GM12891 (cell line): Measurements from ENCODE around the gene GABRP.

ENCODE experiments used
- DNase-seq: peaks from one replicate; pipeline ENCODE4 v3.0.0; 2011; ENCODE audit warnings: low spot score; ENCODE audit not compliant: insufficient read length
- FAIRE-seq: peaks from 2 replicates; lab custom pipeline; 2011; peaks lifted over from hg19 to GRCh38; lab: Jason Lieb, UNC
- PAX5 ChIP-seq: IDR thresholded peaks from 2 replicates; pipeline ENCODE4 v1.6.1; 2011; ENCODE audit warnings: low read length, moderate library complexity, mild to moderate bottlenecking; ENCODE audit not compliant: insufficient read depth, severe bottlenecking
- POLR2A ChIP-seq: IDR thresholded peaks from 2 replicates; pipeline ENCODE4 v1.6.1; 2011; ENCODE audit warnings: low read depth, low read length, control low read depth
- POLR2AphosphoS5 ChIP-seq: IDR thresholded peaks from 2 replicates; pipeline ENCODE4 v1.6.1; 2011; ENCODE audit warnings: low read depth, low read length, control low read depth
- POU2F2 ChIP-seq: IDR thresholded peaks from 2 replicates; pipeline ENCODE4 v1.6.1; 2011; ENCODE audit warnings: low read depth, mild to moderate bottlenecking, control low read depth, low read length, moderate library complexity
- SPI1 ChIP-seq: IDR thresholded peaks from 2 replicates; pipeline ENCODE4 v1.6.1; 2011; ENCODE audit warnings: low read depth, low read length, control low read depth
- TAF1 ChIP-seq: IDR thresholded peaks from 2 replicates; pipeline ENCODE4 v1.6.1; 2011; ENCODE audit warnings: low read depth, low read length, control low read depth

The GABRP gene

DNA sequence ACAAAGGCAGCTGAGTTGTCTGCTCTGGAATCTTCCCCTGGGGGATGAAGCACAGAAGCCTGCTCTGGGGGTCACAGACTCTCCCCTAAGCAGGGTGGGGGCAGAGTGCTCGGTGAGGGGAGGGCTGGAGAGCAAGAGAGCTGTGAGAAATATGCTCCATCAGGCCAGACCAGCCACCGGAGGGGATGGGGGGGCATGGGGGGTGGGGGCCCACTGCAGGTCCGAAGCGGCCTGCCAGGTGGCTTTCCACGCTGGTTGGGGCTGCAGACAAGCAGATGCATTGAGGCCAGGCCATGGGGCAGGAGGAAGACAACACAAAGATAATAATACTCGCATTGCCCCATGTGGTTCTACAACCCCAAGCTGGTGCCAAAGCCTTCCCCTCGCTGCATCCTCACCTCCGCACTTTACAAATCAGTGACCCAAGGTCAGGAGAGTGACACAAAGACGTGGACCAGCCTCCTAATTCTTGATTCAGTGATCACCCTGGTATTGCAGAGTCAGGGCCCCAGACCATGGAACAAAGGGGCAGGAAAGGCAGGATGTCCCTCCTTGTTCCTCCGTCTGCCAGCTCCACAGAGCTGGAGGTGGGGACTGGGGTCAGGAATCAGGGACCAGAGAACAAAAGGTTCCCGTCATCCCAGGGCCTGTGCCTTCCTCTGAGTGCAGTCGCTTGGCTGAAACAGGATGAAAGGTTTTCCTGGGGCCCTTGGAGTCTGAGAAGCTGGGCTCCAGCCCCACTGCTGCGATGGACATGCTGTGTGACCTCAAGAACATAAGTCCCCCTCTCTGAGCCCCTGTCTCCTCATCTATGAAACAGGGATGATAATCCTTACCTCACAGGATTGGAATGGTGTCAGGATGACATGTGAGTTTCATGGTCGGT, 37.2 kb upstream of the GABRP start:
- no peak for DNase-seq
- FAIRE-seq = no peak
- TF ChIP-seq POLR2AphosphoS5 (no peak), POLR2A (no peak), PAX5 (no peak), TAF1 (no peak), POU2F2 (no peak), SPI1 (no peak)

DNA sequence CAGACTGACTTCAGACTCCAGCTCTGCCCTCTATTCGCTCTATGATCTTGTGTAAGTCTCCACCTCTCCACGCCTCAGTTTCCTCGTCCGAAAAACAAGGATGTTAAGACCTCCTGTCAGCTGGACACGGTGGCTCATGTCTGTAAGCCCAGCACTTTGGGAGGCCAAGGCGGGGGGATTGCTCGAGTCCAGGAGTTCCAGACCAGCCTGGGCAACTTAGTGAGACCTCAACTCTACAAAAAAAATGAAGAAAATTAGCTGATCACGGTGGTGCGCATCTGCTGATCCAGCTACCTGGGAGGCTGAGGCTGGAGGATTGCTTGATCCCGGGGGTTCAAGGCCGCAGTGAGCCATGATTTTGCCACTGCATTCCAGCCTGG, 36.6 kb upstream of the GABRP start:
- FAIRE-seq (no peak), DNase-seq (no peak)
- TF ChIP-seq PAX5 = no peak
- no peak for TF ChIP-seq SPI1
- no peak for TF ChIP-seq POLR2AphosphoS5
- no peak for TF ChIP-seq POU2F2
- no peak for TF ChIP-seq TAF1
- TF ChIP-seq POLR2A = no peak

DNA sequence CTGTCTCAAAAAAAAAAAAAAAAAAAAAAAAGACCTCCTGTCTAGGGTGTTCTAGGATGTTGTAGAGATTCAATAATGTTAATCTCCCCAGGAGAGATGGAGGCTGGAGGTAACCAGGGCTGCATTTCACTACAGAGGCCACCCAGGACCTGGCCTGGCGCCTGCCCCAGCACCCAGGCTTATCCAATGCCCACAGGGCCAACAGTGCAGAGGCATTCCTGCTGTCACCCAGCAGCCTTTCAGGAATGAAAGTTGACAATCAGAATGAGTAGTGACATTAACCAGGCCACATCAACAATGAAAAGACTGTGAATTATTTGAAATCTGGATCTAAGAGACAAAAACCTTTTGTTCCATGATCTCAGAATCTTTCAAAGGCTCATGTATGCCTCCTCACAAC, 36.2 kb upstream of the GABRP start:
- DNase-seq (no peak), FAIRE-seq (no peak)
- no peak for TF ChIP-seq POU2F2
- TF ChIP-seq PAX5 = no peak
- TF ChIP-seq TAF1 = no peak
- TF ChIP-seq POLR2AphosphoS5 = no peak
- TF ChIP-seq SPI1 = no peak
- TF ChIP-seq POLR2A = no peak

DNA sequence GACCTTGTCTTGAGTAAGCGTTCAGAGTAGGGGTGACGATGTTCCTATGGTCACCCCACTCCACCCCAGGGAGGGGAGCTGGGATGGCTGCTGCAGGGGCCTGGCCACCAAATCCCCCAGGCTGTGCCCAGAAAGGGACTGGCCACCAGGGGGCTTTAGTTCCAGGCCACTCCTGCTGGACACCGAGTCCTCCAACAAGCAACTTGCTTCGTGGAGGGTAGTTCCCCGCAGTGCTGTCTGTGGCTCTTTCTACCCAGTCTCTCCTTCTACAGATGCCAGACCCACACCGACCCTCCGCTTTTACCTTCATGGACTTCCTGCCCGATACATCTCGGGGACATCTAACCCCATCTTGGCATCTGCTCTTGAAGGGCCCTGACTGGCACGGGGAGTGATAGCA, 35.7 kb upstream of the GABRP start:
- no peak for FAIRE-seq
- DNase-seq = no peak
- TF ChIP-seq POLR2AphosphoS5 (no peak), TAF1 (no peak), SPI1 (no peak), PAX5 (no peak), POLR2A (no peak), POU2F2 (no peak)

DNA sequence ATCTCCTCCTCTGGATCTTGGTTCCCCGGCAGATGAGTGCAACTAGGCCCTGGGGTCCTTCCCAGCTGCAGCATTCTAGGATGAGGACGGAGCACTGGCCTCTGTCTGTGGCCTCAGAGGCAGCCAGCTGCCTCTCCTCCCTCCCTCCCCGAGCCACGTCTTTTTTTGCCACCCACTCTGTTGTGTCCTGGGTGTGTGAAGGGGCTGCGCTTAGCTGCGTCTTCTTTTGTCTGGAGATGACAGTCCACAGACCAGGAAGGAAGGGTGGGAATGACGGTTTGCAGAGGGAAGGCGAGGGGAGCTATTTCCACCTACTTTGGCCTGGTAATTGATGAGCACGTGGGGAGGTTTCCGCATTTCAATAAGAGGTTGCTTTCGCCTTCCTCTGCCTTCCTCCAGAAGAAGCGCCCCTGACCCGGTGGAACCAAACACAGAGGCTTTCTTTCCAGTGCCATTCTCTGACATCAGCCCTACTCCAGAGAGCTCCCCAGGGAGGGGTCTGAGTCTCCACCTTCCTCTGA, 34.5 kb upstream of the GABRP start:
- no peak for FAIRE-seq
- no peak for DNase-seq

DNA sequence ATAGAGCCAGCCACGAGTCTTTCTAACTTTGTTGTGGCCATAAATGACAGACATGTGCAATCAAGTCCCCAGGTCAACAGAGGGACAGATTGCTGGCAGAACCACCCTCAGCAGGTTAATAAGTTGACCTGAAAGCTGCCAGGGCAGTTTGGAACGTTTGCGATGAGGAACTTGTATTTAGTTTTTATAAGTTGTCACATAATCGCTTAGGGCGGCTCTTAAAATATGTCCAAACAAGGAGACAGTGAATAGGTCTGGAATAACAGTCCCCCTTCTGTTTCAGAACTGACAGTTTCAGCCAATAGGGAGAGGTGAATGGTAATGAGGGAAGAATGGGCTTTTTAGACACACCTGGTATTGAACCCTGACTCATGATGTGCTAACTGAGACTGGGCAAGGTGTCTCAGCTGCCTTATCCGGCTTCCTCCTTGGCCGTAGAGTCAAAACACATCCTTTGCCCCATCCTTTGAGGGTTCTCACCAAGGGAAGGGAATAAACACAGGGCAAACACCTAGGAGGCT, 33.6 kb upstream of the GABRP start:
- DNase-seq = no peak
- FAIRE-seq = no peak
- TF ChIP-seq TAF1 (no peak), PAX5 (no peak), POLR2AphosphoS5 (no peak), POLR2A (no peak), POU2F2 (no peak), SPI1 (no peak)

More for the DNA sequence above, 34.5 kb upstream of the GABRP start:
- no peak for TF ChIP-seq POLR2AphosphoS5
- TF ChIP-seq POU2F2 = no peak
- no peak for TF ChIP-seq SPI1
- TF ChIP-seq PAX5 = no peak
- no peak for TF ChIP-seq TAF1
- no peak for TF ChIP-seq POLR2A

DNA sequence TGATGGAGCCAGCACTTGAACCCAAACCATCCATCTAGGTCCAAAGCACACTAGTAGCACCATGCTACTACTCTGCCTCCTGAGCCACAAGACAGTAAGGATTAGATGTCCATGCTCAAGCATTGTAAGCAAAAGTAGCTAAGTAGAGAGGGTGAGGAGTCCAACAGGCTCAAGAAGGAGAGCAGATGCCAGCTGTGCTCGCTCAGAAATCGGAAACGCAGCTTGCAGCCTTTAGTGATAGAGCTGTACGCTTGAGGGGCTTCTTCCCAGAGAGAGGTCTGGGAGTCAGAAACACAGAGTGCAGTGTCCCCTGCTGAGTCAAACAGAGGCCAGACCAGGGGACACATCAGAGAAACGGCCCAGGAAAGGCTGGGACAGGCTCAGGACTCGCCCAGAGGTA, 32.7 kb upstream of the GABRP start:
- FAIRE-seq (no peak), DNase-seq (no peak)
- TF ChIP-seq TAF1 (no peak), POLR2AphosphoS5 (no peak), SPI1 (no peak)

DNA sequence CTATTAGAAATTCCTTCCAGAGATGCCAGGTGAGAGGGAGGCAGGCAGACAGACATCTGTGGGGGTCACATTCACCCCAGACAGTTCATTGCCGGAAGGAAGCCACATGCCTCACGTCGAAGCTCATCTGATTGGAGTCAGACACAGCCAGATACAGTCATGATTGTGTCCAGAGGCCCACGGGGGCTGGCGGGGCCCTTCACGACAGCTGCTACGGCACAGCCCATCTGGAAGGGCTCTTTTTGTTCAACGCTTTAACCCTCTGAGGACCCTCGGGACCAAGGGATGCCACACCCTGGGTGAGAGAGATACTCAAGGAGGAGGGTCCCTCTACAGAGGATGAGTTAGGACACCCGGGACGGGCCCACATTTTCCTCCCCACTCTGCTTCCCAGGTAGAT, 31.9 kb upstream of the GABRP start:
- FAIRE-seq (no peak), DNase-seq (no peak)
- TF ChIP-seq TAF1 = no peak
- no peak for TF ChIP-seq POLR2AphosphoS5
- no peak for TF ChIP-seq SPI1
- TF ChIP-seq POLR2A = no peak
- TF ChIP-seq POU2F2 = no peak
- TF ChIP-seq PAX5 = no peak

DNA sequence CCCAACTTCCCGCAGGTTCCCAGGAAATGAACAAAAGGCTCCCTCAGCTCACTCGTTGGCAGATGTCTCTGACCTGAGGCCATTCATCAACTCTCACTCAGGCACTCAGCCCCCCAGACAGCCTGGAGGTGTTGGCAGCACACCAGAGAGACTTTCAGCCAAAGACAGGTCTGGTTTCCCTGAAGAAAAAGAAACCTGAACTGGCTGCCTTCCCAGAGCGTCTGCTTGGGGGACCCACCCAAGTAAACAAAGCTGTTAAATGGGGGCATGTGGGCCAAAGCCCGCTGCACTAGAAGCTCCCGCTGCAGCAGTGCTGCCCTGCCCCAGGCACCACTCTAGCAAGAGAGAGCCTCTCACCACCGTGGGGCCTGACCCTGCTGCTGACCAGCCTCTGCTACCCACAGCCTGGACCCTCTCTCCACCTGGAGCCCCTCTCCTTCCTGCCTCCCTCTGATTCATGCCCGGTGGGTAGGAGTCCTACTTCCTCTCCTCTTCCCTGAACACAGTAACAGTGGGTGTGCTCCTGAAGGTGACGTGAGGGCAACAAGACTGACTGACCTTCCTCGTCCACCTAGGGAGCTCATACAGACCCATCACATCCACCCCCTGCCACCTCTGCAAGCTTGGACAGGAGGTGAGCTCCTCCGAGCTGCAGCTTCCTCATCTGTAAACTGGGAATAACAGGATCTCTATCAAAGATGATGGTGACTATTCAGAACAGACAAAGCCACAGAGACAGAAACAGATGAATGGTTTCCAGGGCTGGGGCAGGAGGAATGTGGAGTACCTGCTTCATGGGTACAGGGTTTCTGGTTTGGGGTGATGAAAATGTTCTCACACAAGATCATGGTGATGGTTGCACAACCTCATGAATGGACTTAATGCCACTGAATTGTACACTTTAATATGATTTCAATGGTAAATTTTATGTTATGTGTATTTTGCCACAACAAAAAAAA, 31.0 kb upstream of the GABRP start:
- FAIRE-seq (no peak), DNase-seq (no peak)
- TF ChIP-seq POU2F2 (no peak), POLR2A (no peak), POLR2AphosphoS5 (no peak), TAF1 (no peak), SPI1 (no peak), PAX5 (no peak)
